ENCODE results near the gene KIDINS220.
A peak's percentile ranks its signal among the peaks of the same experiment; 100 is the strongest.

The KIDINS220 gene
- 145 to 178 reads per million in 2 experiments for total RNA-seq

DNA sequence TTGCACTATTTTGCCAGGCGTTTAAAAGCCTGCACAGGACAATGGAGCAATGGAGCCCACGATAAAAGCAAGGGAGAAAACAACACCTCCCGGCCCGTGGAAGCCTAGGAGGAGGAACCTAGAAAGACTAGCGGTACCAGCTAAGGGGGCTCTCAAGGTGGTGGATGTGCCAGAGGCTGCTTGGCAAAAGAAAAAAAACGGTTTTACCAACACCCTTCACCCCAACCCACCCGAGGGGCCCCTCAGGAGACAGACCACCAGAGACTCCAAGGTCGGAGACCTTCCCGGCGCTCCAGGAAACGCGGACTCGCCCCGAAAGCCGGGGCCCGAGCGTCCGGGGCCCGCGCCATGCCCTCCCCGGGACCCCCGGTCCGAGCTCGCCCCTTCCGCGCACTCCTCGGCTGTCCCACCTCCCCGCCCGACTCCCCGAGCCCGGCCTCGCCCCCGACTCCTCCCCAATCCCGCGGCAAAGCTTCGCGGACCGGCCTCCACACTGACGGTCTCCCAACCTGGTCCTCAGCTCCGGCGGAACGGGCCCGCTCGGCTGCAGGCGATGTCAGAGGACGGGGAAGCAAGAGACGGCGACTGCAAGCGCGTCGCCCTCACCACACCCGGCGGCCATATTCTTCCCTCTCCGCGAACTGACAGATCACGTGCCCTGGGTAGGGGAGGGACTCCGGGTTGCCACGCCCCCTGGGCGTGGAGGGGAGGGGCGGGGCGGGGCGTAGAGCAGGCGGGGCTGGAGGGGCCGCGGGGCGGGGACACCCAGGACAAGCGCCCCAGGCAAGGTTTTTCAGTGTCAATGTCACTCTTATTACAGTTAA lies at the start of gene KIDINS220:
Gene KIDINS220 (minus strand): TSS at position 643 of the 824 bp plus-strand sequence. CDS start 10,520 bp downstream, outside the sequence.
- peak; percentile 79 for DNase-seq (ENCODE audit: low read depth)

DNA sequence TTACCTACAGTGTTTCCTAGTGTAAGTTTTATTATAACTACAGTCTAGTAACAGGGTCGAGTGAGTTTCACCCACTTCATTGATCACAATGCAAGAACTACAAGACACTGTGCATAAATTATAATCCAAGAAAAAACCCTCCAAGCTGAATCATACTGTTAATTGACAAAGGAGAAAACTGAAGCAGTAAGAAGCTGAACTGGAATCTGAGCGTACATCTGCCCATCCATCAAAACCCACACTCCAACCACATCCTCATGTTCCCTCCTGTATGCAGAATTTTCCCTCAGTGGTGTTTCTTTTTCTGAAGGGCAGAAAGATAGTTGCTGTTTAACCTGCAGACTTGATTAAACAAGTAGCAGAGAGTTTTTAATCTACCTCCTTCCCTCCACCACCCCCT lies 49.5 kb upstream of the KIDINS220 start:
- DNase-seq (ENCODE audit: low read depth) = no peak

DNA sequence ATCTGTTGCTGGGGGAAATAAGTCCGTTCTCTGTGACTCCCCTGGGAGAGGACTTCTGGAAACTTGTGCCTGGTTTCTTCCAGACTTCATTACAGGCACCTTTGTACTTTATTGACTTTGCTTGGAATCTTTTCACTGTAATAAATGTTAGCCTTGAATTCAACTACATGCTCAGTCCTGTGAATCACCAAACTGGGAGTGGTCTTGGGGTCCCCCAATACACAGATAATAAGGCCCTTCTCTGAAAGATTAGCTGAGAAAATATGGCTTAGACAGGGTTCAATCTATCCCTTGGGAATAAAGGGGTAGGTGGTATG lies 48.7 kb upstream of the KIDINS220 start:
- no peak for DNase-seq (ENCODE audit: low read depth)

DNA sequence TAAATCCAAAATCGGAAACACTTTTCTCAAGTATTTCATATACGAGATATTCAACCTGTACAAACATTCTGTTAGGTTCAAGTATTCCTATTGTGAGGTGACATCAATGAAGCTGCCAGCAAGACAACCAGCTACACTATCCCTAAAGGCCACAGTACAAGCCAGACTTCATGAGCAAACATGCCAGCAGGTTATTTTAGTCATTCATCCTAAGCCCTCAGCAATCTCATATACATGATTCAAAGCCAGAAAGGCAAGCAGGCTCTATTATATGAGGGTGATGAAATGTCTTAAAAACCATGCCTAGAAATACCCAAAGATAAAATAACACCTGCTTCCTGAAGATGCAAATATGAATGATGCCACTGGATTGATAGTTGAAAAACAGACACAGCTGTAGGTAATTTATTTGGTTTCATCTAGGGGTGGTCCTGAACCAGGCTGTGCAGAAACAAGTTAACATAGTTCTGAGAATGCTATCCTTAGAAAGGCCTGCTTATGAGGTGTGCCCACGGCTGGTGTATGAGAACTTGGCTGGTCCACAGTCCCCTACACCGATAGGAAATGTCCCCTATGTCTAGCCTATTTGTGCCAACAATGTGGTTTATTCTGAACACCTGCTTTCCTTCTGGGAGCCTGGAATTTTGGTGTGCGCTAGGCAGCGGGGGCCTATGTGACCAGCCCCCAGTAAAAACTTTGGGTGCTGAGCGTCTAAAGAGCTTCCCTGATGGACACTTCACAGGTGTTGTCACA lies 48.2 kb upstream of the KIDINS220 start:
- DNase-seq (ENCODE audit: low read depth) = no peak

DNA sequence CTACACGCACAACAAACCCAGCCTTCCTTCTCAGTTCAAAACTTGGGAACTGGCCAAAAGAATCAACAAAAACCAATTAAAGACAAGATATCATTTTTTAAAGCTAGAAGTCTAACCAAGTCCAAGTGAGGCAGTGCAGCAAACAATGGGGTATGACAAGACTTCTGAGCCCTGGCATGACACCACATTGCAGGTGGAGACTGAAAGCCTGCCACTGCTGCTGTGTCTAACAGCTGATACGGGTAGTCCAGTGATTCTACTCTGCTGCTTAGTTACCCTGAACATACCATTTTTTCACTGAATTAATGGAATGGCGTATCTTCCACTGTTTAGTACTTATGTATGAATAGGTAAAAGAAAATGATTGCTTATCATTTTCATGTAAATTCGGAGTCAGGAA lies 47.4 kb upstream of the KIDINS220 start:
- DNase-seq (ENCODE audit: low read depth) = no peak

DNA sequence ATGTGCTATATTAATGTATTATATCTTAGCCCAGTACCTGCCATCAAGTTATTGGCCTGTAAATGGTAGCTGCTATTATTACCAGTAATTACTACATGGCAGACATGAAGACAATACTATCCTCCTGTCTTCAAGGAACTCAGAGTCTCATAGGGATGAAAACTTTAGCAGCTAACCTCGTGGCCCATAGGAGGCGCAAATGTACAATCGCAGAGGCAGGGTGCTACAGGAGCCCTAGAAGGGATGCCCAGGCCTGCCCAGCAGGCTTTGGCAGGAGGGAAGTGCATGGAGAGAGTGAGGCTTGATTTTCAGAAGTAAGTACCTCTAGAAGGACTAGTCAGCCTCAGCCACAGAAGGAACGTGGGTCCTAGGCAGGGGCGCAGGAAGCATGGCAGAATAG lies 44.7 kb upstream of the KIDINS220 start:
- DNase-seq (ENCODE audit: low read depth) = no peak

DNA sequence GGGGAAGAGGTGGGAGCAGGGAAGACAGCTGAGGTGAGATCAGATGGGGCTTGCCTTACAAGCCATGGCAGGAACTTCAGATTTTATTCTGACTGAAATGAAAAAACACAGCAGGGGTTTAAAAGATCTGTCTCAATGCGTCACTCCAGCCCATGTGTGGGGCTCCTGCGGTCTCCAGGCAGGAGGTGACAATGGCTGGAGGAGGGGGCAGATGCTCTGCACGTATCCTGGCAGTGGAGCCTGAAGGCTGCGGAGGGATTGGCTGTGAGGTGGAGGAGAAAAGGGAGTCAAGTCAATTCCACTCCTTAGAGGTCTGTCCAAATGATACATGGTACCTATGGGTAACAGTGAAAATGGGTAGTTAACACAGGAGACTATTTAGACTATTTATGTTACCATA lies 40.5 kb upstream of the KIDINS220 start:
- DNase-seq (ENCODE audit: low read depth) = no peak

DNA sequence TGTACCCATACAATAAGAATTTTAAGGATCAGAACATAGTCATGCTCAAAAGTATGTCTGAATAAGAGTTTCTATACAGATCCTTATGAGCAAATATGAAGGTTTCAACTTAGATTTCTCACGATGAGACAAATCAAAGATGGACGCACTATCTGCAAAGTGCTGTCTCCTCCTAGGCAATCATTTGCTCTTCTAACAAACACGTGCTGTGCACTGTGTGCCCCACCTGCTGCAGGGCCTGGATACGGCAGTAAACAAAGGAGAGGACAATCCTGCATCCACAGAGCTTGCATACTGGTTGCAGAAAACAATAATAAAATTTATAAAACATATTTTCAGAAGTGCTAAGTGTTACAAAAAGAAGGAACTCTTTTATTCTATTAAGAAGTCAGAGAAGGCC lies 39.9 kb upstream of the KIDINS220 start:
- DNase-seq (ENCODE audit: low read depth) = no peak

DNA sequence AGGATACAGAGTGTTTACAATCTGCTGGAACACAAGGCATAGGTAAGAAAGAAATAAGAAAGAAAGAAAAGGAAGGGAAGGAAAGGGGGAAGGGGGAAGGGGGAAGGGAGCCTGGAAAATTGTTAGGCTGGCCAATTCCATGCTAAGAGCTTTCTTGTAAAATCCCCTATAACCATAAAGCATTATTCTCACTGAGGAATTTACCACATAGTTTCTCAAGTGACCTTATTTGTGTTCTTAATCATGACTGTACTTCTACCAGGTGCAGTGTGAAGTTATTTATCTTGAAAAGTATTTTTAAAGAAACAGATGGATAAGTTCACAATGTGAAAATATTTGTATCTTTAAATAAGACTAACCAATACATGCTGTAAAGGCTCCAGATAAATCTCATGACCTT lies 39.2 kb upstream of the KIDINS220 start:
- no peak for DNase-seq (ENCODE audit: low read depth)

DNA sequence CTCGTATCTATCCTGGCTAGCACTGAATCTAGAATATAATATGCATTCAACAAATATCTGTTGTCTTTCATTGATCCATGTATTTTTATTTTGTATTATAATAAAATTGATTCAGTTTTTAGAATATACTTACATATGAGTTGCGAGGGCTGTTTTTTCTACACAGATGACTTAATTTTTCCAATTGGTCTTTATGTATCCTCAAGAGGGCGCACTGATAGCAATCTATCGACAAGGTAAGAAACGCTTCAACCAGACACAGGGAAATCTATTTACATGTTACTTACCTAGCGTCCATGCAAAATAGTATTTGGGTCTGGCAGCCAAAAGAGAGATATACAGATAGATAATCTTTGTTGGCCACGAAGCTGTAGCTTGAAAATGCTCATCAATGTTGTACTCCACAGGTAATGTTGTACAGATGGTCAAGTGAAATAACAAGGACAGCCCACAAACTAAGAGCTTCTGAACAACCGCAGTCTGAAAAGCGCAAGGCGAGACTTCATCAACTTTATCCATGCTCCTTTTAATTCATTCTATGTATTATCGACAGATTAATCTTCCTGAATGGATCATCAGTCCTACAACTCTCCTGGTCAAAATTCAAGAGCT lies 35.5 kb upstream of the KIDINS220 start:
- DNase-seq (ENCODE audit: low read depth) = no peak

DNA sequence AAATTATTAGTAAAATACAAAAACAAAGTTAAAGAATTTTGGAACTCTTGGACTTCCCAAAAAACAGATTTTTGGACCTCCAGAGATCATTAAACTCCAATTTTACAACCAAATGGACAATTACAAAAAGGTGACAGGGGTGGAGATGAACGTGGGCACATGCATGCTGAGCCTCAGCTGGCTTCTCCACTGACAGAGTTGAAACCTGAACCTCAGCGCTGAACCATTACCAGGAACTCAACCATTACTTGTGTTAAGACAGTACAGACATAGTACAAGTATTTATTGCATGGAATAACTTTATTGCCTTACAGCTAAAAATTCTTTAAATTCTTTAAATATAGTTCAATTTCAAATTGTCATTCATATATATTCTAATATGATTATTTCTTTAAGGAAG lies 33.0 kb upstream of the KIDINS220 start:
- no peak for DNase-seq (ENCODE audit: low read depth)

DNA sequence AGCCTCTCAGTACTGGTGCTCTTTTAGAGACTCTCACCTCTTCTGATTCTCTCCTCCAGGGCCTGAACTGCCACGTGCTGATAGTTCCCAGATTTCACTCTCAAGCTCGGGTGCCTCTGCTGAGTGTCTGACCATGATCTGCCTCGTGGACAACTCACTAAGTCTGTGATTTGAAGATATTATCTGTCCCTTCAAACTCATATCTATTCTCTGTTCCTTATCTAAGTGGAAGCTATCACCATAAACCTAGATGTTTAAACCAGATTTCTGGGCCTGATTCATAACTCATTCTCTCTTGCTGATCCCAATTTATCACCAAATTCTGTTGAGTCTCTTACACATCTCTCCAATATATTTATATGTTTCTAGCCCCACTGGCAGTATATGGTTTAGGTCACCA lies 29.9 kb upstream of the KIDINS220 start:
- DNase-seq (ENCODE audit: low read depth) = no peak

DNA sequence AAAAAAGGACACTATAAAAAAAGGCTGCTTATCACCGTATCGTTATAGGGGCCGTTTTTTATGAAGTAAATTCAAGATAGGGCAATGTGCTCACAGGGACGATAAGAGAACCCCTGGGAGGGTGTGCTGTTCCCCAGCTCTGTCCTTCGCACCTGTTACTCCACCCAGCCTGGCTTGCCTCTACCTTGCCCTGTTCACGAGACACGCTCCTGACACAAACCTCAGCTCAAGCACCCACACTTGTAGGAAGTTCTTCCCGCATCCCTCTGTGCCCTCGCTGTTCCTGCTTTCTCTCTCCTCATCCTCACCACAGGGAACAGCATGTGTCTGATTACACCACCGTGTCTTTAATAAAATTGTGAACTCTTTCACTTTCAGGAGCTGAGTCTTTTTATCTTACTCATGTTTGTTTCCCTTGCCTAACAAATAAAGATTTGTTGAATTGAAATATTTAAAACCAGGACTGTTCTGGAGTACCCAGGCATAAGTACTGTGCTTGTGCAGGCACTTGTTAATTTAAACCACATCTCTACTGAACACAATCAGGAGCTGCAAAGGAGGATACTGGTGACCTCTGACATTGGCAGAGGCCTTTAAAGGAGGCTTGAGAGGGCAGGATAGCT lies 26.0 kb upstream of the KIDINS220 start:
- DNase-seq (ENCODE audit: low read depth) = no peak

DNA sequence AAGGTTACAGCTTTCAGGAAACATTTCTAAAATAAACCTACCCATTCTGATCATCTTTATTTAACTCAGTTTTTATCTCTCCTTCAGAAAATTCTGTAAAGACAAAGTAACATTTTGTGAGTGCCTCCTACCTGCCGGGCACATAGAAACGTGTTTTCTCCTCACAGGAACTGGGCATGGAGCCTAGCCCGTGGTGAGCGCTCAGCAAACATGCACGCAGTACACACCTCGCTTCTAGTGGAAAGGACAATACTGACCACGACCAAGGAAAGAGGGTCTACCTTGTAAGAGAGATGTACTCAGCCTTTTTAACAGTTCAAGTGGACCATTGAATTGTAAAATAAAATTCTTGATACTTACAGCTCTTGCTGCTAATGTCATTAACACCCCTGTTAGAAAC lies 24.8 kb upstream of the KIDINS220 start:
- no peak for DNase-seq (ENCODE audit: low read depth)

DNA sequence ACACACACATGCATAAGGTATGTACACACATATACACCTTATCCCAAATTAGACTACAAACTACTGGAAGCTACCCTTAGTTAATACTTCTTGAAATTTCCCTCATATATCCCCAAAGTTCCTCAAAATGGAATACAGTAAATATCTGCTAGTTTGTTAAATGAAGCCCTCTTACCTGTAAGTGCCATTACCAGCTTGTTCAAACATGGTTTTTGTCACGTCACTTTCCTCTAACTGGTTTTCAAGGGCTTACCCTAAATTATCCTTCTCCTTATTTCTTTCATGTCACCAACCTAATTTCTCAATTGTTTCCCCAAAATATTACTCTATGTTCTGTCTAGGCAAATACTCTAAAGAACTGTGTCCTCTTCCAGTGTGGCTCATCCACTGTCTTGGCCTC lies 24.4 kb upstream of the KIDINS220 start:
- DNase-seq (ENCODE audit: low read depth) = no peak

DNA sequence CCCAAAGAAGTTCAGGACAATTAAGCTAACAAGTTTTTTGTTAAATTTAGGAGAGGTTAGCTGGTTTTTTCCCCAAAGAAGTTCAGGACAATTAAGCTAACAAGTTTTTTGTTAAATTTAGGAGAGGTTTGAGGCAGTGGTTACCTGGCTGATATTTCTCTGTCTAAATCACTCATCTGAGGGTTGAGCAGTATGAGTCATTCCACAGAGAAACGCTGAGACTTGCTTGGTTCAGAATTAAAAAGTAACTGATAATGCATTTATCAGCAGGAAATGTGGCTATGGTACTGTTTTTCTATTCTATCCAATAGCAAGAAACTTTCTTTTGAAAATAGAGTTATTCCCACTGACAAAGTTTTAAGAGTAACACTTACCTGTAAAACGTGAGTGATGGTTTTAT lies 22.8 kb upstream of the KIDINS220 start:
- no peak for DNase-seq (ENCODE audit: low read depth)

DNA sequence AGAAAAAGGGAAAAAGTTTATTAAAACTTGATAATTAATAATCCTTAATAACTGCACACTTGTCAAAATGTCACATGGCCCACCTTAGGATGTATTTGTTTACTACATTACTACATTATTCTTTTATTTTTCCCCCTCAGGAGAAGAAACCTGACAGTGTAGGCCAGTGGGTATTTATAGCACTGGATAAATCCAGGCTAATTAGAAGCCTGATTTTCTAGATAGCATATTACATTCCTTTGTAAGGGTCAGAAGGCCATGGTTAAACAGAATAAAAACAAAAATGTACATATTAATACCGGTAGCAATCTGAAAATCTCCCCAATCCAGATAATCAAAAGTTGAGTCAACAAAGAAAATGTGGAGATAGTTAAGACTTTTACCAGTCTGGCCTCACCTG lies 21.5 kb upstream of the KIDINS220 start:
- no peak for DNase-seq (ENCODE audit: low read depth)

DNA sequence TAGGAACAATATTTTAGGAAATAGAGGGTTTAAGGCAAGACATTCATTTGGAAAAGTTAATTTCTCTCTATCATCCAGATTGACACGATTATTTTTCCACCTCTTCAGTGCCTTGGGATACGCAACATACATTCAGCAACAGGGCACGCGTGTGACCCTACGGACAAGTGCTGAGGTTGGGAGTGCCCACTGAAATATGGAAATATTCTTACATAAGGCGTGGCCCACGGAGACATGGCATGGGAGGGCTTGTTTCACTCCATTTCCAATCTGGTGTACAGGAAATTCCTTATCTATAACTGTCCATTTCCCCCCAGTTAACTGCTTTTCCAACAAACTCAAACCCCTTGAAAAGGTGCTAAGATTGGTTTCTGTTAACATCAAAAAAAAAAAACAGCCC lies 20.9 kb upstream of the KIDINS220 start:
- no peak for DNase-seq (ENCODE audit: low read depth)

DNA sequence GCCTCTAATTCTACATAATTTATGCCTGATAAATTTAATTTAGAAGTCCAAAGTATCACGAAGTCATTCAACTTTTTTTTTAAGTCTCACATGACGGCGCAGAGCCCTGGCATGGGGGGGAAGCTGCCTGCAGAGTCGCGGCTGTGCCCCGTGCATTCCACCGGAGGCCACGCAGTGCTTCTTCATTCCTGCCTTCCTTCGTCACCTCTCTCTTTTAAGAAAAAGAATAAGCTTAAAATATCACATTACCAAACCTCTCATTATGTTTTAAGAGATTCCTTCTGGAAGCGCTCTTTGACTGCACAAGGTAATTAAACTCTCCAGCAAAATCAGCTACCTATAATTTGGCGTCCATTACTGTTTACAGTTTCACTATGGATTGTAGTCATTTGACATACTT lies 20.3 kb upstream of the KIDINS220 start:
- no peak for DNase-seq (ENCODE audit: low read depth)

DNA sequence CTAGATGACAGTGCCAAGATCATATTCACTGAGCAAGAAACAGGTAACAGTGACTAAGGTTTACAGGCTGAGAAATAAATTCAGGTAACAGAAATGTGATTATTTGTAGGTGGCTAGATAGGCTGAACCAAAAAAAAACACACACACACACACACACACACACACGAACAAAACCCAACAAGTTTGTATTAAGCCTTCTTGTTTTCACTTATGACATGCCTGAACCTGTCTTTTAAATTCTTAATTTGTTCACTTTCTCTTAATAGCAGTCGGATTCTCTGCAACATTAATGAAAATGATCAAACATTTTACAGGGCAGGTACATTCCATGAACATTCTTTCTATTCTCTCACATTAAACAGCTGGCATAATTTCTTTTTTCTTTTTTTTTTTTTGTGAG lies 18.8 kb upstream of the KIDINS220 start:
- no peak for DNase-seq (ENCODE audit: low read depth)

DNA sequence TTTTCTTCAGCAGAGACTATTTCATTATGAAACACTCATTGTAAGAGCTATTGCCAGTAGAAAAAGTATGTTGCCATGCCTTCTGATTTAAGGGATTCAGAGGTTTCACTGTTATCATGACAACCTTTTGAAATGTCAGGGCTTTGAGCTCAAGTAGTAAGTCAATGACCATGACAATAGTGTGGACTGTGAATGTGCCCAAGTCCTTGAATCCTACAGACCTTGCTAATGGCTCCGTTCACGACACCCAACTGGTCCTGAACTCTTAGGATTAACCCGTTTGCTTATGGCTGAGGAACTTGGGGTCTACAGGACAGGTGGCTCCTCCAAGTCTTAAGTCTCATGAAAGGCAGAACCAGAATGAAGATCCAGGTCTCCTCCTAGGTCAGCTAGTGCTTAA lies 17.6 kb upstream of the KIDINS220 start:
- DNase-seq (ENCODE audit: low read depth) = no peak

DNA sequence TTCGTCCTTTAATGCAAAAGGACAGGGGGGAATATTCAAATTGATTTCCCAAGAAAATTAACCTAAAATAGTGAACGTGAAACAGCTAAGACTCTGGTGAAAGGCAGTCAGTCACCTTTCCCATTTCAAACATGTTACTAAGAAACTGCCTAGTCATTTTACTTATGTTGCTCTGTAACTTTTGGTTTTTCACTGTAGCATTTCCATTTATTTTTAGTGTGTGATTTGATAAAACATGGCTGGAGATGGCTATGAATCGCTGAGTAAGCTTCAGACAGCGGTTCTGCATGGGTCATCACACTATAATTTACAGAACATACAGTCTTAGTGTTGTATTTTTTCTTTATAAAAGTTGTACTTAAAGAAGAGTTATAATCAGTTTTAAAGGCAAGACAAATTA lies 16.0 kb upstream of the KIDINS220 start:
- no peak for DNase-seq (ENCODE audit: low read depth)
